Brain microvascular endothelial cell (primary cell): ENCODE data around the gene IP6K3.

Source experiments
- DNase-seq: peaks from one replicate; pipeline ENCODE4 v3.0.0-alpha.2; 2020
- H3K27ac ChIP-seq: fragments of 250-450 bp; sonication (Bioruptor Pico); 2 replicates; pipeline ENCODE4 v1.5.1; 2020; ENCODE audit warnings: mild to moderate bottlenecking, moderate library complexity
- H3K27me3 ChIP-seq: fragments of 250-450 bp; sonication (Bioruptor Pico); replicated peaks from 2 replicates; pipeline ENCODE4 v1.5.1; 2020; ENCODE audit warnings: mild to moderate bottlenecking
- H3K36me3 ChIP-seq: fragments of 250-450 bp; sonication (Bioruptor Pico); replicated peaks from 2 replicates; pipeline ENCODE4 v1.5.1; 2020; ENCODE audit warnings: mild to moderate bottlenecking
- H3K4me3 ChIP-seq: 2 replicates; pipeline ENCODE4 v1.5.1; 2011; ENCODE audit warnings: low read depth, mild to moderate bottlenecking, control low read depth, low read length, moderate library complexity
- CTCF ChIP-seq: IDR thresholded peaks from 2 replicates; pipeline ENCODE4 v1.5.1; 2011; ENCODE audit warnings: low read depth, mild to moderate bottlenecking, moderate library complexity, low read length, control low read depth, inconsistent platforms; ENCODE audit errors: missing control alignments
- in situ Hi-C: cut with HindIII; loops from 2 replicates; pipeline ENCODE4 v1.10.0; 2017; ENCODE audit warnings: low sequenced_read_pairs, low pct_ligation_motif_present

IP6K3 gene

GRCh38 chr6:33757113-33757512, 10.4 kb upstream of the IP6K3 start:
- H3K27me3 ChIP-seq = no peaks in the 10 kb centered on the region
- DNase-seq = no peak
- no peak overlapping the region for H3K27ac ChIP-seq
- no peak for TF ChIP-seq CTCF
- in situ Hi-C loops = loop anchor here (25.0 kb wide), 1 partner anchor 380 kb away; the partner anchor contains the start of gene GRM4
- no peaks in the 10 kb centered on the region for H3K36me3 ChIP-seq
- H3K4me3 ChIP-seq = no peak overlapping the region

- Histone ChIP-seq H3K27me3 (no peaks in the 10 kb centered on the region), H3K27ac (no peak overlapping the region), H3K4me3 (no peak overlapping the region), H3K36me3 (no peaks in the 10 kb centered on the region)
- no peak for DNase-seq
- TF ChIP-seq CTCF = no peak
- in situ Hi-C loops = loop anchor here (25.0 kb wide), 1 partner anchor 381 kb away; the partner anchor contains the start of gene GRM4
Measured at GRCh38 chr6:33756211-33756954, 9.7 kb upstream of the IP6K3 start.

- Histone ChIP-seq H3K27me3 (no peaks in the 10 kb centered on the region), H3K27ac (no peak overlapping the region), H3K4me3 (no peak overlapping the region), H3K36me3 (no peaks in the 10 kb centered on the region)
- in situ Hi-C loops = loop anchor here (25.0 kb wide), 1 partner anchor 382 kb away; the partner anchor contains the start of gene GRM4
- TF ChIP-seq CTCF = no peak
- DNase-seq = no peak
Measured at GRCh38 chr6:33755070-33755869, 8.6 kb upstream of the IP6K3 start.

GRCh38 chr6:33754222-33754621, 7.5 kb upstream of the IP6K3 start:
- no peak for DNase-seq
- in situ Hi-C loops = loop anchor here (25.0 kb wide), 1 partner anchor 383 kb away; the partner anchor contains the start of gene GRM4
- no peaks in the 10 kb centered on the region for H3K36me3 ChIP-seq

GRCh38 chr6:33752646-33753015, 5.9 kb upstream of the IP6K3 start:
- in situ Hi-C loops = loop anchor here (25.0 kb wide), 1 partner anchor 385 kb away; the partner anchor contains the start of gene GRM4
- no peaks in the 10 kb centered on the region for H3K27me3 ChIP-seq
- no peak for DNase-seq
- no peak for TF ChIP-seq CTCF
- no peak overlapping the region for H3K4me3 ChIP-seq
- no peaks in the 10 kb centered on the region for H3K36me3 ChIP-seq
- H3K27ac ChIP-seq = no peak overlapping the region

More at GRCh38 chr6:33754222-33754621, 7.5 kb upstream of the IP6K3 start:
- no peak for TF ChIP-seq CTCF
- H3K4me3 ChIP-seq = no peak overlapping the region
- no peak overlapping the region for H3K27ac ChIP-seq
- no peaks in the 10 kb centered on the region for H3K27me3 ChIP-seq
